H9 (cell line): ENCODE results near the gene FAM110A. TPM values are rescaled to one million over a fixed set of nuclear protein-coding genes. Genes with fewer than 3 reads are reported as not detected.

Experiments
- DNase-seq: peaks from one replicate; pipeline ENCODE4 v3.0.0-alpha.2; 2017
- H2AFZ ChIP-seq: one replicate; pipeline ENCODE4 v1.6.1; 2013; ENCODE audit warnings: mild to moderate bottlenecking, low read length, control low read depth, moderate library complexity
- H2AK5ac ChIP-seq: 2 replicates; pipeline ENCODE4 v1.6.1; 2013; ENCODE audit warnings: low read length, control low read depth, mixed read lengths; ENCODE audit not compliant: insufficient read length
- H2BK120ac ChIP-seq: one replicate; pipeline ENCODE4 v1.6.1; 2013; ENCODE audit warnings: low read depth, mild to moderate bottlenecking, low read length, control low read depth, inconsistent platforms; ENCODE audit not compliant: poor library complexity, severe bottlenecking
- H2BK12ac ChIP-seq: 2 replicates; pipeline ENCODE4 v1.6.1; 2013; ENCODE audit warnings: low read length, control low read depth, mixed read lengths, low read depth; ENCODE audit not compliant: insufficient read length
- H2BK15ac ChIP-seq: 2 replicates; pipeline ENCODE4 v1.6.1; 2013; ENCODE audit warnings: low read depth, low read length, control low read depth
- H2BK20ac ChIP-seq: one replicate; pipeline ENCODE4 v1.6.1; 2013; ENCODE audit warnings: low read depth, mild to moderate bottlenecking, low read length, control low read depth, inconsistent platforms; ENCODE audit not compliant: poor library complexity, severe bottlenecking
- H2BK5ac ChIP-seq: 2 replicates; pipeline ENCODE4 v1.6.1; 2013; ENCODE audit warnings: low read length, control low read depth, mixed read lengths; ENCODE audit not compliant: insufficient read length
- H3K14ac ChIP-seq: 2 replicates; pipeline ENCODE4 v1.6.1; 2013; ENCODE audit warnings: low read length, control low read depth; ENCODE audit not compliant: insufficient read depth
- H3K18ac ChIP-seq: 2 replicates; pipeline ENCODE4 v1.6.1; 2013; ENCODE audit warnings: low read depth, mild to moderate bottlenecking, mixed read lengths, low read length, control low read depth; ENCODE audit not compliant: insufficient read length
- H3K23ac ChIP-seq: 2 replicates; pipeline ENCODE4 v1.6.1; 2013; ENCODE audit warnings: low read length, control low read depth, mixed read lengths, low read depth; ENCODE audit not compliant: insufficient read length
- H3K23me2 ChIP-seq: 2 replicates; pipeline ENCODE4 v1.6.1; 2013; ENCODE audit warnings: low read depth, mild to moderate bottlenecking, mixed read lengths, low read length, control low read depth; ENCODE audit not compliant: insufficient read length, poor library complexity, severe bottlenecking
- H3K27ac ChIP-seq: 2 replicates; pipeline ENCODE4 v1.5.1; 2013; ENCODE audit warnings: low read length, control low read depth, mixed read lengths, low read depth; ENCODE audit not compliant: insufficient read length
- H3K27me3 ChIP-seq: 2 replicates; pipeline ENCODE4 v1.6.1; 2013; ENCODE audit warnings: low read length, control low read depth, inconsistent platforms; ENCODE audit not compliant: insufficient read depth
- H3K4ac ChIP-seq: 2 replicates; pipeline ENCODE4 v1.6.1; 2013; ENCODE audit warnings: low read depth, mild to moderate bottlenecking, control low read depth, inconsistent platforms, low read length, moderate library complexity
- H3K4me1 ChIP-seq: 2 replicates; pipeline ENCODE4 v1.6.1; 2013; ENCODE audit warnings: low read length, control low read depth, inconsistent platforms; ENCODE audit not compliant: insufficient read depth
- H3K4me2 ChIP-seq: 2 replicates; pipeline ENCODE4 v1.6.1; 2013; ENCODE audit warnings: low read length, control low read depth, mixed read lengths; ENCODE audit not compliant: insufficient read length, insufficient read depth
- H3K56ac ChIP-seq: 2 replicates; pipeline ENCODE4 v1.6.1; 2013; ENCODE audit warnings: low read depth, mild to moderate bottlenecking, mixed read lengths, low read length, control low read depth; ENCODE audit not compliant: insufficient read length
- H3K79me1 ChIP-seq: 2 replicates; pipeline ENCODE4 v1.6.1; 2013; ENCODE audit warnings: low read depth, mild to moderate bottlenecking, moderate library complexity, low read length, control low read depth, inconsistent platforms; ENCODE audit not compliant: insufficient read depth, poor library complexity, severe bottlenecking
- H3K79me2 ChIP-seq: 2 replicates; pipeline ENCODE4 v1.6.1; 2013; ENCODE audit warnings: low read length, control low read depth, inconsistent platforms; ENCODE audit not compliant: insufficient read depth
- H3K9ac ChIP-seq: 2 replicates; pipeline ENCODE4 v1.6.1; 2013; ENCODE audit warnings: low read length, control low read depth, mixed read lengths; ENCODE audit not compliant: insufficient read length; ENCODE audit errors: extremely low read depth
- H3K9me3 ChIP-seq: one replicate; pipeline ENCODE4 v1.6.1; 2013; ENCODE audit warnings: low read depth, low read length, inconsistent platforms; ENCODE audit not compliant: control insufficient read depth
- H3T11ph ChIP-seq: one replicate; pipeline ENCODE4 v1.6.1; 2013; ENCODE audit warnings: mild to moderate bottlenecking, low read length, control low read depth, inconsistent platforms
- H4K20me1 ChIP-seq: one replicate; pipeline ENCODE4 v1.6.1; 2013; ENCODE audit not compliant: control insufficient read depth, insufficient read length, insufficient read depth
- H4K5ac ChIP-seq: 2 replicates; pipeline ENCODE4 v1.6.1; 2013; ENCODE audit warnings: low read depth, mild to moderate bottlenecking, mixed read lengths, low read length, control low read depth; ENCODE audit not compliant: insufficient read length
- H4K8ac ChIP-seq: replicated peaks from 2 replicates; pipeline ENCODE4 v1.6.1; 2013; ENCODE audit warnings: low read length, control low read depth, mixed read lengths, low read depth; ENCODE audit not compliant: insufficient read length
- H4K91ac ChIP-seq: 2 replicates; pipeline ENCODE4 v1.6.1; 2013; ENCODE audit warnings: low read depth, mild to moderate bottlenecking, moderate library complexity, mixed read lengths, low read length, control low read depth; ENCODE audit not compliant: insufficient read length
- H3K27ac Mint-ChIP-seq, 3 experiments: 2 replicates in 2 of 3; 3 replicates in 1 of 3; pipeline ENCODE4 v1.8.0; 2020 to 2021; ENCODE audit warnings: mixed read lengths in 3 of 3, mild to moderate bottlenecking in 1 of 3, moderate library complexity in 1 of 3
- H3K27me3 Mint-ChIP-seq: 2 replicates; pipeline ENCODE4 v1.8.0; 2021; ENCODE audit warnings: low read depth, mild to moderate bottlenecking, moderate library complexity, mixed read lengths
- H3K36me3 Mint-ChIP-seq, 3 experiments: 2 replicates in 2 of 3; 3 replicates in 1 of 3; pipeline ENCODE4 v1.8.0; 2020 to 2021; ENCODE audit warnings: low read depth in 3 of 3, mixed read lengths in 3 of 3; ENCODE audit not compliant: insufficient read depth in 1 of 3
- H3K4me1 Mint-ChIP-seq, 2 experiments: 2 replicates each; pipeline ENCODE4 v1.8.0; 2020; ENCODE audit warnings: mixed read lengths in 2 of 2
- H3K4me3 Mint-ChIP-seq, 2 experiments: 2 replicates in 1 of 2; 3 replicates in 1 of 2; pipeline ENCODE4 v1.8.0; 2020 to 2021; ENCODE audit warnings: mild to moderate bottlenecking in 2 of 2, mixed read lengths in 2 of 2, moderate library complexity in 1 of 2
- H3K9me3 Mint-ChIP-seq, 2 experiments: 2 replicates in 1 of 2; 3 replicates in 1 of 2; pipeline ENCODE4 v1.8.0; 2020; ENCODE audit warnings: mild to moderate bottlenecking in 2 of 2, mixed read lengths in 2 of 2, moderate library complexity in 1 of 2
- WGBS: extraction: QIAGEN DNeasy Blood & Tissue Kit; methylation state at CpG from one replicate; pipeline ENCODE4 v1.1.7; 2013; ENCODE audit warnings: missing lambda C conversion rate, low lambda C conversion rate, mixed read lengths; ENCODE audit not compliant: insufficient read length; ENCODE audit errors: extremely low coverage; 5-methylcytosine and 5-hydroxymethylcytosine counted together
- total RNA-seq: library from RNA; stranded (reverse); gene quantifications from 2 replicates; pipeline ENCODE4 v1.2.1, GENCODE V29; 2021
- TF ChIP-seq, protein P1 (sequence below): fragments of 200-600 bp; sonication (generic); conservative IDR thresholded peaks from 3 replicates; pipeline ENCODE4 v1.8.0; 2021; ENCODE audit warnings: antibody characterized with exemption, mild to moderate bottlenecking

Gene FAM110A
- total RNA-seq, 1 experiment from 2014 or later, result 10.3 TPM

DNA sequence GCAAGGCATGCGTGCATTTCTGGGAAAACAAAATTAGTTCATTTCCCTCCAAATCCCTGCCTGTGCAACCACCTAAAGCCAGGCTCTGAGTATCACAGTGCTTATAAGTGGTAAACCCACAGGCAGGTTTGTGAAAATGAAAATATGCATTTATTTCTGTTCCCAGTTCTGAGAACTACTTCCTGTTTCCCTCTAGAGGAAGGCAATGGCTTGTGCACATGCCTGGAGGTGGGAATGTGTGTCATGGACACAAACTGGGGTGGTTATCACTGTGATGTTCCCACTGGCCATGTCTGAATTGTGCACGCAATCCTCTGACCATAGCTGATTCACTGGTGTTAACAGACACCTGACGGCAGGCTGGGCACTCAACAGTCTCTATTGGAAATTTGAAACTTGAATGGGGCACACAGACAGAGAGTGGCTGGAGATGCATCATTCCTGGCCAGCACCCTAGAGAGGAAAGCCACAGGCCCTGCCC, 26.3 kb downstream of the FAM110A start:
- Histone ChIP-seq H3K9ac (no peak overlapping the region), H3K9me3 (no peaks in the 10 kb centered on the region)

More for the DNA sequence above, 26.3 kb downstream of the FAM110A start:
- H4K20me1 ChIP-seq, result no peaks in the 10 kb centered on the region
- no peak overlapping the region for H2BK12ac ChIP-seq
- Mint-ChIP-seq H3K27me3 (peaks cover 7% of the 10 kb centered on the region), H3K4me1 (peaks cover 26 to 33% of the 10 kb centered on the region in 2 experiments), H3K36me3 (no peaks in the 10 kb centered on the region), H3K27ac (no peak overlapping the region; a peak in 1 of 7 replicates), H3K9me3 (no peaks in the 10 kb centered on the region), H3K4me3 (no peak overlapping the region)
- TF ChIP-seq, protein P1, sequence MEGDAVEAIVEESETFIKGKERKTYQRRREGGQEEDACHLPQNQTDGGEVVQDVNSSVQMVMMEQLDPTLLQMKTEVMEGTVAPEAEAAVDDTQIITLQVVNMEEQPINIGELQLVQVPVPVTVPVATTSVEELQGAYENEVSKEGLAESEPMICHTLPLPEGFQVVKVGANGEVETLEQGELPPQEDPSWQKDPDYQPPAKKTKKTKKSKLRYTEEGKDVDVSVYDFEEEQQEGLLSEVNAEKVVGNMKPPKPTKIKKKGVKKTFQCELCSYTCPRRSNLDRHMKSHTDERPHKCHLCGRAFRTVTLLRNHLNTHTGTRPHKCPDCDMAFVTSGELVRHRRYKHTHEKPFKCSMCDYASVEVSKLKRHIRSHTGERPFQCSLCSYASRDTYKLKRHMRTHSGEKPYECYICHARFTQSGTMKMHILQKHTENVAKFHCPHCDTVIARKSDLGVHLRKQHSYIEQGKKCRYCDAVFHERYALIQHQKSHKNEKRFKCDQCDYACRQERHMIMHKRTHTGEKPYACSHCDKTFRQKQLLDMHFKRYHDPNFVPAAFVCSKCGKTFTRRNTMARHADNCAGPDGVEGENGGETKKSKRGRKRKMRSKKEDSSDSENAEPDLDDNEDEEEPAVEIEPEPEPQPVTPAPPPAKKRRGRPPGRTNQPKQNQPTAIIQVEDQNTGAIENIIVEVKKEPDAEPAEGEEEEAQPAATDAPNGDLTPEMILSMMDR, result no peak
- H2AK5ac ChIP-seq, result no peak overlapping the region
- H3T11ph ChIP-seq, result no peak overlapping the region
- H2AFZ ChIP-seq, result no peak overlapping the region
- H4K91ac ChIP-seq, result no peak overlapping the region
- H4K5ac ChIP-seq, result no peak overlapping the region
- H3K27me3 ChIP-seq, result no peaks in the 10 kb centered on the region
- no peak overlapping the region for H3K23ac ChIP-seq
- no peak overlapping the region for H2BK120ac ChIP-seq
- H3K14ac ChIP-seq, result no peak overlapping the region
- H2BK15ac ChIP-seq, result no peak overlapping the region
- peaks cover 4% of the 10 kb centered on the region; the same call in 1 of the 2 replicates for H3K4me1 ChIP-seq
- no peak overlapping the region for H2BK20ac ChIP-seq
- H3K4me2 ChIP-seq, result no peak overlapping the region
- H3K79me1 ChIP-seq, result no peaks in the 10 kb centered on the region
- DNase-seq, result no peak
- no peak overlapping the region for H4K8ac ChIP-seq
- no peak overlapping the region for H3K56ac ChIP-seq
- no peaks in the 10 kb centered on the region for H3K79me2 ChIP-seq
- no peak overlapping the region for H3K27ac ChIP-seq
- no CpG with 5 or more reads among the region's 3 CpGs for WGBS
- no peak overlapping the region for H3K18ac ChIP-seq
- no peak overlapping the region for H3K4ac ChIP-seq
- H2BK5ac ChIP-seq, result no peak overlapping the region
- no peaks in the 10 kb centered on the region for H3K23me2 ChIP-seq
